ENCODE data around the gene TTLL10. TPM values are rescaled to one million over a fixed set of nuclear protein-coding genes. Genes with fewer than 3 reads are reported as not detected.

The TTLL10 gene
- total RNA-seq, 1 donor from 2014 or later, result not detected

GRCh38 chr1:1199961-1200875 lies 26.5 kb downstream of the TTLL10 start:
- no peak for ATAC-seq
- no peaks in the 10 kb centered on the region for H3K4me1 ChIP-seq
- TF ChIP-seq, protein P1, sequence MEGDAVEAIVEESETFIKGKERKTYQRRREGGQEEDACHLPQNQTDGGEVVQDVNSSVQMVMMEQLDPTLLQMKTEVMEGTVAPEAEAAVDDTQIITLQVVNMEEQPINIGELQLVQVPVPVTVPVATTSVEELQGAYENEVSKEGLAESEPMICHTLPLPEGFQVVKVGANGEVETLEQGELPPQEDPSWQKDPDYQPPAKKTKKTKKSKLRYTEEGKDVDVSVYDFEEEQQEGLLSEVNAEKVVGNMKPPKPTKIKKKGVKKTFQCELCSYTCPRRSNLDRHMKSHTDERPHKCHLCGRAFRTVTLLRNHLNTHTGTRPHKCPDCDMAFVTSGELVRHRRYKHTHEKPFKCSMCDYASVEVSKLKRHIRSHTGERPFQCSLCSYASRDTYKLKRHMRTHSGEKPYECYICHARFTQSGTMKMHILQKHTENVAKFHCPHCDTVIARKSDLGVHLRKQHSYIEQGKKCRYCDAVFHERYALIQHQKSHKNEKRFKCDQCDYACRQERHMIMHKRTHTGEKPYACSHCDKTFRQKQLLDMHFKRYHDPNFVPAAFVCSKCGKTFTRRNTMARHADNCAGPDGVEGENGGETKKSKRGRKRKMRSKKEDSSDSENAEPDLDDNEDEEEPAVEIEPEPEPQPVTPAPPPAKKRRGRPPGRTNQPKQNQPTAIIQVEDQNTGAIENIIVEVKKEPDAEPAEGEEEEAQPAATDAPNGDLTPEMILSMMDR (IDR thresholded peaks at IDR 0.05), result no peak
- H3K36me3 ChIP-seq, result no peaks in the 10 kb centered on the region
- peaks cover 6% of the 10 kb centered on the region for H3K27me3 ChIP-seq
- H3K27ac ChIP-seq, result peak overlapping the region; percentile 17
- H3K9me3 ChIP-seq, result no peaks in the 10 kb centered on the region
- intact Hi-C loops (cut with DNase I), result no loop called here
- no peak for DNase-seq
- peak overlapping the region; percentile 41 for H3K4me3 ChIP-seq

- Histone ChIP-seq H3K27ac (peak overlapping the region; percentile 17), H3K36me3 (no peaks in the 10 kb centered on the region), H3K9me3 (no peaks in the 10 kb centered on the region), H3K4me1 (peaks cover 5% of the 10 kb centered on the region), H3K27me3 (peaks cover 14% of the 10 kb centered on the region), H3K4me3 (peak overlapping the region; percentile 41)
- ATAC-seq (peak; percentile 60), DNase-seq (peak; percentile 81)
- TF ChIP-seq, protein P1 (IDR thresholded peaks at IDR 0.05), result no peak
- intact Hi-C loops (cut with DNase I), result no loop called here
Observed at GRCh38 chr1:1200876-1201810, 27.5 kb downstream of the TTLL10 start.

GRCh38 chr1:1202831-1203560 lies 29.3 kb downstream of the TTLL10 start:
- TF ChIP-seq, protein P1 (IDR thresholded peaks at IDR 0.05), result no peak
- Histone ChIP-seq H3K4me3 (no peak overlapping the region), H3K27ac (no peak overlapping the region), H3K4me1 (peaks cover 6% of the 10 kb centered on the region), H3K27me3 (peaks cover 29% of the 10 kb centered on the region), H3K9me3 (no peaks in the 10 kb centered on the region), H3K36me3 (no peaks in the 10 kb centered on the region)
- DNase-seq, result no peak
- no peak for ATAC-seq
- intact Hi-C loops (cut with DNase I), result no loop called here

DNA sequence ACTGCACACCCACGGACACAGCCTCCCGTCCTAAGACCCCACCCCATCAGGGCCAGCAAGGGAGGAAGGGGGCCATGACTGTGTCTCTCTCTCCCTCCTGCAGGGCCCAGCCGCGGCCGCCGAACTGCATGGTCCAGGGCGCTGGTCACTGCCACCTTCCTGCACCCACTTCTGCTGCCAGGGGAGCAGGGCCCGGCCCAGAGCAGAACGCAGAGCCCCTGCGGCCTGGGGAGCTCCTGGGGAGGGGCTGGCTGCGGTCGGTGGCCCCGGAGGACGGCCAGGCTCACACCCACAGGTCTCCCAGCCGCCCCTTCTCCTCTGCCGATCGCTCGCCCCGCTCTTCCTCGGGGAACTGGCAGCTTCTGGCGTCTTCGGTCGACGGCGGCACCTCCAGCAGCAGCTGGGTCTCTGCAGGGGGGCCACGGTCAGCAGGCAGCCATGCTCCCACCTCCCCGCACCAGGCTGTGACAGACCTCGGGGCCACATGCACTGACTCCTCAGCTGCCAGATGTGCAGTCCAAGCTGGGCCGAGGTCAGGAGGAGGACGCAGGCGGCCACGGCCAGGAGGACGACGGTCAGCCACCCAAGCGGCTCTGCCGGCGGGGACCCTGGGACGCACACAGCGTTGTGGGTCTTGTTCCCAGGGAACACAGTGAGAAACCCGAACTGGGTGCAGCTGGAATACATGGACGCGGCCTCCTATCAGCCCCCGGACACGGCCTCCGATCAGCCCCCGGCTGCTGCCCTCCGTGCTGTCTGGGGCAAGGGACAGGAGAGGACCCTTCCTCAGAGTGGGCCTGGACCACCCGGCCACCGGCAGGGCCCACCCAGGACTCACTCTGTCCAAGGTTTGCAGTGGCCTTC lies 30.1 kb downstream of the TTLL10 start:
- no peaks in the 10 kb centered on the region for H3K9me3 ChIP-seq
- no peak overlapping the region for H3K27ac ChIP-seq
- H3K36me3 ChIP-seq, result no peaks in the 10 kb centered on the region
- ATAC-seq (no peak), DNase-seq (no peak)
- TF ChIP-seq, protein P1 (IDR thresholded peaks at IDR 0.05), result no peak
- H3K4me1 ChIP-seq, result peaks cover 6% of the 10 kb centered on the region
- H3K4me3 ChIP-seq, result no peak overlapping the region
- intact Hi-C loops (cut with DNase I), result no loop called here
- peaks cover 29% of the 10 kb centered on the region for H3K27me3 ChIP-seq
